ENCODE results near the gene SMC4. TPM values are rescaled to one million over a fixed set of nuclear protein-coding genes. Genes with fewer than 3 reads are reported as not detected.
A peak's percentile ranks its signal among the peaks of the same experiment; 100 is the strongest.

Gene SMC4
- total and polyA plus RNA-seq, 2 of the 13 experiments (the other 11 are each of a cell fraction or from before 2014, with no cell fraction given) = 19.2 to 74.3 TPM

- TF ChIP-seq SMAD9 (CRISPR knock-in tag; IDR thresholded peaks at IDR 0.05) = no peak
- TF ChIP-seq ZNF180 (CRISPR knock-in tag; IDR thresholded peaks at IDR 0.05; ENCODE audit: borderline replicate concordance, low read depth) = no peak
- TF ChIP-seq MTA3 (CRISPR knock-in tag; IDR thresholded peaks at IDR 0.05) = no peak
- TF ChIP-seq GLMP (CRISPR knock-in tag; IDR thresholded peaks at IDR 0.05; ENCODE audit: borderline replicate concordance) = no peak
- no peak for TF ChIP-seq TAF1 (CRISPR knock-in tag; IDR thresholded peaks at IDR 0.05)
- TF ChIP-seq ZNF329 (CRISPR knock-in tag; IDR thresholded peaks at IDR 0.05; ENCODE audit: low read depth) = no peak
- TF ChIP-seq ZNF550 (CRISPR knock-in tag; IDR thresholded peaks at IDR 0.05; ENCODE audit: borderline replicate concordance) = no peak
- TF ChIP-seq, protein P1, sequence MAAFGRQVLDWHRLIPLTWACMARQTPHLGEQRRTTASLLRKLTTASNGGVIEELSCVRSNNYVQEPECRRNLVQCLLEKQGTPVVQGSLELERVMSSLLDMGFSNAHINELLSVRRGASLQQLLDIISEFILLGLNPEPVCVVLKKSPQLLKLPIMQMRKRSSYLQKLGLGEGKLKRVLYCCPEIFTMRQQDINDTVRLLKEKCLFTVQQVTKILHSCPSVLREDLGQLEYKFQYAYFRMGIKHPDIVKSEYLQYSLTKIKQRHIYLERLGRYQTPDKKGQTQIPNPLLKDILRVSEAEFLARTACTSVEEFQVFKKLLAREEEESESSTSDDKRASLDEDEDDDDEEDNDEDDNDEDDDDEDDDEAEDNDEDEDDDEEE (CRISPR knock-in tag; IDR thresholded peaks at IDR 0.05) = no peak
- no peak for TF ChIP-seq DNMT3B (CRISPR knock-in tag; conservative IDR thresholded peaks at IDR 0.05)
- no peak for TF ChIP-seq SNAPC2 (CRISPR knock-in tag; IDR thresholded peaks at IDR 0.05)
- TF ChIP-seq, protein P2, sequence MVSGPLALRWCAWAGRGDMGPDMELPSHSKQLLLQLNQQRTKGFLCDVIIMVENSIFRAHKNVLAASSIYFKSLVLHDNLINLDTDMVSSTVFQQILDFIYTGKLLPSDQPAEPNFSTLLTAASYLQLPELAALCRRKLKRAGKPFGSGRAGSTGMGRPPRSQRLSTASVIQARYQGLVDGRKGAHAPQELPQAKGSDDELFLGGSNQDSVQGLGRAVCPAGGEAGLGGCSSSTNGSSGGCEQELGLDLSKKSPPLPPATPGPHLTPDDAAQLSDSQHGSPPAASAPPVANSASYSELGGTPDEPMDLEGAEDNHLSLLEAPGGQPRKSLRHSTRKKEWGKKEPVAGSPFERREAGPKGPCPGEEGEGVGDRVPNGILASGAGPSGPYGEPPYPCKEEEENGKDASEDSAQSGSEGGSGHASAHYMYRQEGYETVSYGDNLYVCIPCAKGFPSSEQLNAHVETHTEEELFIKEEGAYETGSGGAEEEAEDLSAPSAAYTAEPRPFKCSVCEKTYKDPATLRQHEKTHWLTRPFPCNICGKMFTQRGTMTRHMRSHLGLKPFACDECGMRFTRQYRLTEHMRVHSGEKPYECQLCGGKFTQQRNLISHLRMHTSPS (CRISPR knock-in tag; IDR thresholded peaks at IDR 0.05; ENCODE audit: low read depth) = no peak
- TF ChIP-seq RFX1 (IDR thresholded peaks at IDR 0.05) = no peak
- TF ChIP-seq ZNF841 (CRISPR knock-in tag; IDR thresholded peaks at IDR 0.05; ENCODE audit: borderline replicate concordance) = no peak
- no peak for TF ChIP-seq FOSL1 (CRISPR knock-in tag; IDR thresholded peaks at IDR 0.05; ENCODE audit: borderline replicate concordance)
- no peak for TF ChIP-seq RNF2 (conservative IDR thresholded peaks at IDR 0.05; ENCODE audit: low read depth)
- TF ChIP-seq ASH2L (IDR thresholded peaks at IDR 0.05; ENCODE audit: insufficient read length, low read depth, low read length) = peak; percentile 85
- TF ChIP-seq, protein P3, sequence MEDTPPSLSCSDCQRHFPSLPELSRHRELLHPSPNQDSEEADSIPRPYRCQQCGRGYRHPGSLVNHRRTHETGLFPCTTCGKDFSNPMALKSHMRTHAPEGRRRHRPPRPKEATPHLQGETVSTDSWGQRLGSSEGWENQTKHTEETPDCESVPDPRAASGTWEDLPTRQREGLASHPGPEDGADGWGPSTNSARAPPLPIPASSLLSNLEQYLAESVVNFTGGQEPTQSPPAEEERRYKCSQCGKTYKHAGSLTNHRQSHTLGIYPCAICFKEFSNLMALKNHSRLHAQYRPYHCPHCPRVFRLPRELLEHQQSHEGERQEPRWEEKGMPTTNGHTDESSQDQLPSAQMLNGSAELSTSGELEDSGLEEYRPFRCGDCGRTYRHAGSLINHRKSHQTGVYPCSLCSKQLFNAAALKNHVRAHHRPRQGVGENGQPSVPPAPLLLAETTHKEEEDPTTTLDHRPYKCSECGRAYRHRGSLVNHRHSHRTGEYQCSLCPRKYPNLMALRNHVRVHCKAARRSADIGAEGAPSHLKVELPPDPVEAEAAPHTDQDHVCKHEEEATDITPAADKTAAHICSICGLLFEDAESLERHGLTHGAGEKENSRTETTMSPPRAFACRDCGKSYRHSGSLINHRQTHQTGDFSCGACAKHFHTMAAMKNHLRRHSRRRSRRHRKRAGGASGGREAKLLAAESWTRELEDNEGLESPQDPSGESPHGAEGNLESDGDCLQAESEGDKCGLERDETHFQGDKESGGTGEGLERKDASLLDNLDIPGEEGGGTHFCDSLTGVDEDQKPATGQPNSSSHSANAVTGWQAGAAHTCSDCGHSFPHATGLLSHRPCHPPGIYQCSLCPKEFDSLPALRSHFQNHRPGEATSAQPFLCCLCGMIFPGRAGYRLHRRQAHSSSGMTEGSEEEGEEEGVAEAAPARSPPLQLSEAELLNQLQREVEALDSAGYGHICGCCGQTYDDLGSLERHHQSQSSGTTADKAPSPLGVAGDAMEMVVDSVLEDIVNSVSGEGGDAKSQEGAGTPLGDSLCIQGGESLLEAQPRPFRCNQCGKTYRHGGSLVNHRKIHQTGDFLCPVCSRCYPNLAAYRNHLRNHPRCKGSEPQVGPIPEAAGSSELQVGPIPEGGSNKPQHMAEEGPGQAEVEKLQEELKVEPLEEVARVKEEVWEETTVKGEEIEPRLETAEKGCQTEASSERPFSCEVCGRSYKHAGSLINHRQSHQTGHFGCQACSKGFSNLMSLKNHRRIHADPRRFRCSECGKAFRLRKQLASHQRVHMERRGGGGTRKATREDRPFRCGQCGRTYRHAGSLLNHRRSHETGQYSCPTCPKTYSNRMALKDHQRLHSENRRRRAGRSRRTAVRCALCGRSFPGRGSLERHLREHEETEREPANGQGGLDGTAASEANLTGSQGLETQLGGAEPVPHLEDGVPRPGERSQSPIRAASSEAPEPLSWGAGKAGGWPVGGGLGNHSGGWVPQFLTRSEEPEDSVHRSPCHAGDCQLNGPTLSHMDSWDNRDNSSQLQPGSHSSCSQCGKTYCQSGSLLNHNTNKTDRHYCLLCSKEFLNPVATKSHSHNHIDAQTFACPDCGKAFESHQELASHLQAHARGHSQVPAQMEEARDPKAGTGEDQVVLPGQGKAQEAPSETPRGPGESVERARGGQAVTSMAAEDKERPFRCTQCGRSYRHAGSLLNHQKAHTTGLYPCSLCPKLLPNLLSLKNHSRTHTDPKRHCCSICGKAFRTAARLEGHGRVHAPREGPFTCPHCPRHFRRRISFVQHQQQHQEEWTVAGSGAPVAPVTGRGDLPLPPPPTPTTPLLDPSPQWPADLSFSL (CRISPR knock-in tag; IDR thresholded peaks at IDR 0.05) = no peak
- TF ChIP-seq ZBTB34 (CRISPR knock-in tag; IDR thresholded peaks at IDR 0.05) = no peak
- no peak for TF ChIP-seq SSRP1 (CRISPR knock-in tag; IDR thresholded peaks at IDR 0.05)
- TF ChIP-seq KDM5B (CRISPR knock-in tag; IDR thresholded peaks at IDR 0.05; ENCODE audit: borderline replicate concordance) = peak; percentile 37; the same call in 1 of the 2 replicates
Observed at GRCh38 chr3:160400702-160401150, 1.3 kb downstream of the SMC4 start (continued).
